Measurements from ENCODE around the gene DCN.

DCN gene

GRCh38 chr12:91140026-91140931 is 42.3 kb downstream of the DCN start:
- no peak for TF ChIP-seq CTCF (IDR thresholded peaks at IDR 0.05; ENCODE audit: borderline replicate concordance, control extremely low read depth, extremely low read depth, insufficient read depth, missing control alignments)
- DNase-seq (ENCODE audit: low spot score), result no peak
- in situ Hi-C loops (cut with MboI; ENCODE audit: low sequenced_read_pairs, unreplicated experiment), result no loop called here

GRCh38 chr12:91139286-91139685 is 43.3 kb downstream of the DCN start:
- DNase-seq (ENCODE audit: low spot score), result no peak
- in situ Hi-C loops (cut with MboI; ENCODE audit: low sequenced_read_pairs, unreplicated experiment), result no loop called here
- TF ChIP-seq CTCF (IDR thresholded peaks at IDR 0.05; ENCODE audit: borderline replicate concordance, control extremely low read depth, extremely low read depth, insufficient read depth, missing control alignments), result no peak

GRCh38 chr12:91138337-91138920 is 44.2 kb downstream of the DCN start:
- no peak for DNase-seq (ENCODE audit: low spot score)
- TF ChIP-seq CTCF (IDR thresholded peaks at IDR 0.05; ENCODE audit: borderline replicate concordance, control extremely low read depth, extremely low read depth, insufficient read depth, missing control alignments), result no peak
- in situ Hi-C loops (cut with MboI; ENCODE audit: low sequenced_read_pairs, unreplicated experiment), result no loop called here

- DNase-seq (ENCODE audit: low spot score), result no peak
- in situ Hi-C loops (cut with MboI; ENCODE audit: low sequenced_read_pairs, unreplicated experiment), result no loop called here
- TF ChIP-seq CTCF (IDR thresholded peaks at IDR 0.05; ENCODE audit: borderline replicate concordance, control extremely low read depth, extremely low read depth, insufficient read depth, missing control alignments), result no peak
Observed at GRCh38 chr12:91133871-91134270, 48.7 kb downstream of the DCN start.

GRCh38 chr12:91129662-91130362 is 52.8 kb downstream of the DCN start:
- in situ Hi-C loops (cut with MboI; ENCODE audit: low sequenced_read_pairs, unreplicated experiment), result no loop called here
- no peak for DNase-seq (ENCODE audit: low spot score)
- no peak for TF ChIP-seq CTCF (IDR thresholded peaks at IDR 0.05; ENCODE audit: borderline replicate concordance, control extremely low read depth, extremely low read depth, insufficient read depth, missing control alignments)

- no peak for DNase-seq (ENCODE audit: low spot score)
- TF ChIP-seq CTCF (IDR thresholded peaks at IDR 0.05; ENCODE audit: borderline replicate concordance, control extremely low read depth, extremely low read depth, insufficient read depth, missing control alignments), result no peak
- in situ Hi-C loops (cut with MboI; ENCODE audit: low sequenced_read_pairs, unreplicated experiment), result no loop called here
Observed at GRCh38 chr12:91127751-91128150, 54.9 kb downstream of the DCN start.

All from GM13976 (cell line).